Measurements from ENCODE around the gene NR3C2. TPM values are rescaled to one million over a fixed set of nuclear protein-coding genes. Genes with fewer than 3 reads are reported as not detected.
A peak's percentile ranks its signal among the peaks of the same experiment; 100 is the strongest.

Gene NR3C2
- total RNA-seq, 1 donor from 2014 or later: 24.7 TPM

- DNase-seq (no peak), ATAC-seq (ENCODE audit: poor library complexity) (no peak)
- intact Hi-C loops (cut with DNase I): no loop called here
Observed at GRCh38 chr4:148438047-148438446, 4.2 kb downstream of the NR3C2 start.

GRCh38 chr4:148437439-148437838 is 4.8 kb downstream of the NR3C2 start:
- no peak for ATAC-seq (ENCODE audit: poor library complexity)
- no peak for DNase-seq
- intact Hi-C loops (cut with DNase I): no loop called here

GRCh38 chr4:148436512-148436911 is 5.7 kb downstream of the NR3C2 start:
- DNase-seq (no peak), ATAC-seq (ENCODE audit: poor library complexity) (no peak)
- intact Hi-C loops (cut with DNase I): no loop called here

- intact Hi-C loops (cut with DNase I): no loop called here
- DNase-seq (peak; percentile 43), ATAC-seq (ENCODE audit: poor library complexity) (peak; percentile 40)
Observed at GRCh38 chr4:148435654-148436406, 6.4 kb downstream of the NR3C2 start.

- intact Hi-C loops (cut with DNase I): no loop called here
- no peak for DNase-seq
- ATAC-seq (ENCODE audit: poor library complexity): no peak
Observed at GRCh38 chr4:148434075-148434773, 8.0 kb downstream of the NR3C2 start.

GRCh38 chr4:148431401-148431800 is 10.8 kb downstream of the NR3C2 start:
- no peak for ATAC-seq (ENCODE audit: poor library complexity)
- no peak for DNase-seq
- intact Hi-C loops (cut with DNase I): no loop called here

- intact Hi-C loops (cut with DNase I): no loop called here
Observed at GRCh38 chr4:148430854-148431253, 11.4 kb downstream of the NR3C2 start.

GRCh38 chr4:148429206-148429605 is 13.0 kb downstream of the NR3C2 start:
- intact Hi-C loops (cut with DNase I): no loop called here
- ATAC-seq (ENCODE audit: poor library complexity) (no peak), DNase-seq (no peak)

More at GRCh38 chr4:148430854-148431253, 11.4 kb downstream of the NR3C2 start:
- DNase-seq (no peak), ATAC-seq (ENCODE audit: poor library complexity) (no peak)

- intact Hi-C loops (cut with DNase I): no loop called here
- ATAC-seq (ENCODE audit: poor library complexity) (no peak), DNase-seq (no peak)
Observed at GRCh38 chr4:148426643-148427042, 15.6 kb downstream of the NR3C2 start.

GRCh38 chr4:148425327-148426110 is 16.7 kb downstream of the NR3C2 start:
- ATAC-seq (ENCODE audit: poor library complexity): no peak
- intact Hi-C loops (cut with DNase I): no loop called here
- DNase-seq: no peak

- intact Hi-C loops (cut with DNase I): no loop called here
- DNase-seq (no peak), ATAC-seq (ENCODE audit: poor library complexity) (no peak)
Observed at GRCh38 chr4:148420397-148420796, 21.8 kb downstream of the NR3C2 start.

GRCh38 chr4:148415500-148415899 is 26.7 kb downstream of the NR3C2 start:
- ATAC-seq (ENCODE audit: poor library complexity) (no peak), DNase-seq (no peak)
- intact Hi-C loops (cut with DNase I): no loop called here

GRCh38 chr4:148412460-148412994 is 29.7 kb downstream of the NR3C2 start:
- no peak for ATAC-seq (ENCODE audit: poor library complexity)
- intact Hi-C loops (cut with DNase I): no loop called here
- DNase-seq: no peak

- ATAC-seq (ENCODE audit: poor library complexity) (no peak), DNase-seq (no peak)
- intact Hi-C loops (cut with DNase I): no loop called here
Observed at GRCh38 chr4:148405161-148405893, 36.9 kb downstream of the NR3C2 start.

- peak; percentile 55 for ATAC-seq (ENCODE audit: poor library complexity)
- intact Hi-C loops (cut with DNase I): no loop called here
- DNase-seq: no peak
Observed at GRCh38 chr4:148398988-148399387, 43.2 kb downstream of the NR3C2 start.

GRCh38 chr4:148397771-148398170 is 44.4 kb downstream of the NR3C2 start:
- ATAC-seq (ENCODE audit: poor library complexity) (no peak), DNase-seq (no peak)
- intact Hi-C loops (cut with DNase I): no loop called here

GRCh38 chr4:148396986-148397673 is 45.1 kb downstream of the NR3C2 start:
- ATAC-seq (ENCODE audit: poor library complexity) (peak; percentile 19), DNase-seq (no peak)
- intact Hi-C loops (cut with DNase I): no loop called here

GRCh38 chr4:148395771-148396170 is 46.4 kb downstream of the NR3C2 start:
- ATAC-seq (ENCODE audit: poor library complexity): peak; percentile 59
- intact Hi-C loops (cut with DNase I): no loop called here
- DNase-seq: no peak
